CD4-positive, alpha-beta T cell treated with Interferon gamma for 1 hour (primary cell): Measurements from ENCODE around the gene ARHGEF28.

Source experiments
- DNase-seq: peaks from one replicate; pipeline ENCODE4 v3.0.0-alpha.2; 2020

Gene ARHGEF28

GRCh38 chr5:73913971-73914370, 288.0 kb downstream of the ARHGEF28 start:
- DNase-seq: no peak

GRCh38 chr5:73915345-73915744, 289.3 kb downstream of the ARHGEF28 start:
- DNase-seq: no peak

GRCh38 chr5:73917433-73917832, 291.4 kb downstream of the ARHGEF28 start:
- no peak for DNase-seq

- no peak for DNase-seq
These were observed 291.9 kb downstream of the ARHGEF28 start for GRCh38 chr5:73917891-73918290.

- DNase-seq: no peak
These were observed 292.8 kb downstream of the ARHGEF28 start for GRCh38 chr5:73918791-73919221.

GRCh38 chr5:73921741-73922140, 295.7 kb downstream of the ARHGEF28 start:
- no peak for DNase-seq

GRCh38 chr5:73922224-73922623, 296.2 kb downstream of the ARHGEF28 start:
- no peak for DNase-seq

GRCh38 chr5:73922875-73923557, 297.0 kb downstream of the ARHGEF28 start:
- no peak for DNase-seq

GRCh38 chr5:73928476-73929070, 302.6 kb downstream of the ARHGEF28 start:
- no peak for DNase-seq

- DNase-seq: no peak
These were observed 309.7 kb downstream of the ARHGEF28 start for GRCh38 chr5:73935719-73936118.

GRCh38 chr5:73938280-73938937, 312.4 kb downstream of the ARHGEF28 start:
- DNase-seq: no peak

- DNase-seq: no peak
These were observed 312.9 kb downstream of the ARHGEF28 start for GRCh38 chr5:73938938-73939320.

- no peak for DNase-seq
These were observed 313.6 kb downstream of the ARHGEF28 start for GRCh38 chr5:73939557-73939956.

GRCh38 chr5:73940026-73940425, 314.0 kb downstream of the ARHGEF28 start:
- no peak for DNase-seq

GRCh38 chr5:73940801-73941200, 314.8 kb downstream of the ARHGEF28 start:
- DNase-seq: no peak

- no peak for DNase-seq
These were observed 316.8 kb downstream of the ARHGEF28 start for GRCh38 chr5:73942783-73943182.

- DNase-seq: no peak
These were observed 317.4 kb downstream of the ARHGEF28 start for GRCh38 chr5:73943397-73943796.

GRCh38 chr5:73944581-73944980, 318.6 kb downstream of the ARHGEF28 start:
- no peak for DNase-seq

- DNase-seq: no peak
These were observed 319.5 kb downstream of the ARHGEF28 start for GRCh38 chr5:73945505-73945904.

GRCh38 chr5:73946278-73946677, 320.3 kb downstream of the ARHGEF28 start:
- DNase-seq: no peak

GRCh38 chr5:73946919-73947602, 321.1 kb downstream of the ARHGEF28 start:
- no peak for DNase-seq

- no peak for DNase-seq
These were observed 322.1 kb downstream of the ARHGEF28 start for GRCh38 chr5:73947906-73948640.

- DNase-seq: no peak
These were observed 322.7 kb downstream of the ARHGEF28 start for GRCh38 chr5:73948720-73949119.
